ENCODE data around the gene RAB11FIP4. TPM values are rescaled to one million over a fixed set of nuclear protein-coding genes. Genes with fewer than 3 reads are reported as not detected.
A peak's percentile ranks its signal among the peaks of the same experiment; 100 is the strongest.

Gene RAB11FIP4
- total and polyA plus RNA-seq, 2 of the 13 experiments (the other 11 are each of a cell fraction or from before 2014, with no cell fraction given) = 28.0 to 89.3 TPM

DNA sequence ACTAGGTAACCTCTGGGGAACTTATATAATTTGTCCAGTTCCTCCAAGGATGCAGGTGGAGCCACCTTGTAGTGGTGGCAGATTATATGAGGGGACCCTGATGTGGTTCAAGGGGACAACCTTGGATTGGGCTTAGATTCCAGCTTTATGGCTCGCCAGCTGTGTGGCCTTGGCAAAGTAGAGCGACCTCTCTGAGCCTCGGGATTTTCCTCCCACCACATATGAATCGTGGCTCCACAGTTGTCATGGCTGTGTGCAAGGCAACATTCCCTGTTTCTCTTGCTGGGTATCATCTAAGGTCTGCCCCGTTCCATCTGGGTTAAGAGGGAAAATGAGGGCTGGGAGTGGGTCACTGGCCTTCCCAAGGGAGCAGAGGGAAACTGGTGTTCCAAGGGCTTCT lies 104.6 kb downstream of the RAB11FIP4 start:
- Histone ChIP-seq H3K4me3 (replicated peaks in 1 of 3; ENCODE audit: insufficient read depth in 1 of 3, low read depth in 2 of 3, low read length in 3 of 3) (no peak overlapping the region), H3K4me1 (ENCODE audit: insufficient read depth, low read length) (peaks cover 100% of the 10 kb centered on the region), H3K9ac (ENCODE audit: insufficient read depth, low read depth, low read length) (no peak overlapping the region), H4K20me1 (ENCODE audit: insufficient read depth, low read length) (no peaks in the 10 kb centered on the region; the same call in 1 of the 2 replicates), H2AFZ (ENCODE audit: low read length) (no peak overlapping the region), H3K27me3 (ENCODE audit: control insufficient read depth in 1 of 2, insufficient read depth in 2 of 2, low read length in 2 of 2) (no peaks in the 10 kb centered on the region), H3K27ac (ENCODE audit: extremely low read length, insufficient read depth, low read length) (peak overlapping the region; percentile 51), H3K9me3 (ENCODE audit: low read length) (no peaks in the 10 kb centered on the region), H3K79me2 (ENCODE audit: insufficient read depth, low read length) (peaks cover 81% of the 10 kb centered on the region), H3K36me3 (replicated peaks in 1 of 2; ENCODE audit: control insufficient read depth in 1 of 2, insufficient read depth in 2 of 2, low read length in 2 of 2) (peaks cover 4 to 9% of the 10 kb centered on the region in 2 experiments; a peak in 2 of 5 replicates), H3K4me2 (ENCODE audit: low read depth, low read length) (no peak overlapping the region; the same call in 1 of the 2 replicates)
- no peak for FAIRE-seq
- no peak for DNase-seq (ENCODE audit: low spot score)
- ChIA-PET CTCF (ENCODE audit: low intra/inter-chr PET ratio, low total read pairs) (no interaction called here), POLR2A (no interaction called here)
- TF ChIP-seq KDM1A (CRISPR knock-in tag; IDR thresholded peaks at IDR 0.05) (0 out of 2 replicates have a peak, but pooled peaks have one; percentile 37), BRD4 (CRISPR knock-in tag; IDR thresholded peaks at IDR 0.05) (no peak), ZMYM3 (CRISPR knock-in tag; IDR thresholded peaks at IDR 0.05) (peak; percentile 73), ZNF768 (CRISPR knock-in tag; IDR thresholded peaks at IDR 0.05) (peak; percentile 99)
- ATAC-seq = no peak
- intact Hi-C loops (cut with micrococcal nuclease; ENCODE audit: unreplicated experiment) (no loop called here), in situ Hi-C loops (cut with HindIII; ENCODE audit: extremely low pct_ligation_motif_present, low pct_unique_long_range_greater_than_20kb) (no loop called here)
- no TSS peak for BruUV-seq (replicated peaks)
- 97% methylated on average over 5 of the region's 5 CpGs for WGBS (ENCODE audit: low lambda C conversion rate)

DNA sequence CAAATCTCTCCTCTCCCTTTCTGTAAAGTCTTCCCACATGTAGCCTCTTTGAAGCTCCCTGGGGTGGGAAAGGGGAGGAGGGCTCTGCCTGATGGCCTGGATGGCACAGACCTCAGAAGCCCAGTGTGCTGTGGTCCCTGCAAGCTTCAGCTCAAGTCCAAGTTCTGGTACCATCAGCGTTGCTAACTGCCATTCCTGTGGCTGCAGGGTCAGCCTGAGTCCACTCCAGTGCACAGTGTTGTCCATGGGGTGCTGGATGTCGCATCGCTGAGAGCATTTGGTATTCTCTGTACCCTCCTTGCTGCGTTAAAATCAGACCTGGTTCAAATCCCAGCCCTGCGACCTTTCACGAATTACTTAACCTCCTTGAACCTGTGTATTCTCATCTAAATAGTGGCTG lies 105.1 kb downstream of the RAB11FIP4 start:
- no peak overlapping the region for H3K9ac ChIP-seq (ENCODE audit: insufficient read depth, low read depth, low read length)
- no peak for FAIRE-seq

More for the DNA sequence above, 105.1 kb downstream of the RAB11FIP4 start:
- Histone ChIP-seq H3K4me2 (ENCODE audit: low read depth, low read length) (no peak overlapping the region), H3K79me2 (ENCODE audit: insufficient read depth, low read length) (peaks cover 80% of the 10 kb centered on the region), H3K36me3 (replicated peaks in 1 of 2; ENCODE audit: control insufficient read depth in 1 of 2, insufficient read depth in 2 of 2, low read length in 2 of 2) (peaks cover 4% of the 10 kb centered on the region in 2 experiments; a peak in 2 of 5 replicates), H3K27ac (ENCODE audit: extremely low read length, insufficient read depth, low read length) (peak overlapping the region; percentile 51), H3K9me3 (ENCODE audit: low read length) (no peaks in the 10 kb centered on the region), H2AFZ (ENCODE audit: low read length) (no peak overlapping the region), H3K27me3 (ENCODE audit: control insufficient read depth in 1 of 2, insufficient read depth in 2 of 2, low read length in 2 of 2) (no peaks in the 10 kb centered on the region), H4K20me1 (ENCODE audit: insufficient read depth, low read length) (no peaks in the 10 kb centered on the region; the same call in 1 of the 2 replicates), H3K4me1 (ENCODE audit: insufficient read depth, low read length) (peaks cover 100% of the 10 kb centered on the region), H3K4me3 (replicated peaks in 1 of 3; ENCODE audit: insufficient read depth in 1 of 3, low read depth in 2 of 3, low read length in 3 of 3) (no peak overlapping the region)
- in situ Hi-C loops (cut with HindIII; ENCODE audit: extremely low pct_ligation_motif_present, low pct_unique_long_range_greater_than_20kb) = no loop called here
- no peak for DNase-seq (ENCODE audit: low spot score)
- TF ChIP-seq, protein P1, sequence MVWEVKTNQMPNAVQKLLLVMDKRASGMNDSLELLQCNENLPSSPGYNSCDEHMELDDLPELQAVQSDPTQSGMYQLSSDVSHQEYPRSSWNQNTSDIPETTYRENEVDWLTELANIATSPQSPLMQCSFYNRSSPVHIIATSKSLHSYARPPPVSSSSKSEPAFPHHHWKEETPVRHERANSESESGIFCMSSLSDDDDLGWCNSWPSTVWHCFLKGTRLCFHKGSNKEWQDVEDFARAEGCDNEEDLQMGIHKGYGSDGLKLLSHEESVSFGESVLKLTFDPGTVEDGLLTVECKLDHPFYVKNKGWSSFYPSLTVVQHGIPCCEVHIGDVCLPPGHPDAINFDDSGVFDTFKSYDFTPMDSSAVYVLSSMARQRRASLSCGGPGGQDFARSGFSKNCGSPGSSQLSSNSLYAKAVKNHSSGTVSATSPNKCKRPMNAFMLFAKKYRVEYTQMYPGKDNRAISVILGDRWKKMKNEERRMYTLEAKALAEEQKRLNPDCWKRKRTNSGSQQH (CRISPR knock-in tag; IDR thresholded peaks at IDR 0.05; ENCODE audit: low read depth) = no peak
- TF ChIP-seq, protein P2, sequence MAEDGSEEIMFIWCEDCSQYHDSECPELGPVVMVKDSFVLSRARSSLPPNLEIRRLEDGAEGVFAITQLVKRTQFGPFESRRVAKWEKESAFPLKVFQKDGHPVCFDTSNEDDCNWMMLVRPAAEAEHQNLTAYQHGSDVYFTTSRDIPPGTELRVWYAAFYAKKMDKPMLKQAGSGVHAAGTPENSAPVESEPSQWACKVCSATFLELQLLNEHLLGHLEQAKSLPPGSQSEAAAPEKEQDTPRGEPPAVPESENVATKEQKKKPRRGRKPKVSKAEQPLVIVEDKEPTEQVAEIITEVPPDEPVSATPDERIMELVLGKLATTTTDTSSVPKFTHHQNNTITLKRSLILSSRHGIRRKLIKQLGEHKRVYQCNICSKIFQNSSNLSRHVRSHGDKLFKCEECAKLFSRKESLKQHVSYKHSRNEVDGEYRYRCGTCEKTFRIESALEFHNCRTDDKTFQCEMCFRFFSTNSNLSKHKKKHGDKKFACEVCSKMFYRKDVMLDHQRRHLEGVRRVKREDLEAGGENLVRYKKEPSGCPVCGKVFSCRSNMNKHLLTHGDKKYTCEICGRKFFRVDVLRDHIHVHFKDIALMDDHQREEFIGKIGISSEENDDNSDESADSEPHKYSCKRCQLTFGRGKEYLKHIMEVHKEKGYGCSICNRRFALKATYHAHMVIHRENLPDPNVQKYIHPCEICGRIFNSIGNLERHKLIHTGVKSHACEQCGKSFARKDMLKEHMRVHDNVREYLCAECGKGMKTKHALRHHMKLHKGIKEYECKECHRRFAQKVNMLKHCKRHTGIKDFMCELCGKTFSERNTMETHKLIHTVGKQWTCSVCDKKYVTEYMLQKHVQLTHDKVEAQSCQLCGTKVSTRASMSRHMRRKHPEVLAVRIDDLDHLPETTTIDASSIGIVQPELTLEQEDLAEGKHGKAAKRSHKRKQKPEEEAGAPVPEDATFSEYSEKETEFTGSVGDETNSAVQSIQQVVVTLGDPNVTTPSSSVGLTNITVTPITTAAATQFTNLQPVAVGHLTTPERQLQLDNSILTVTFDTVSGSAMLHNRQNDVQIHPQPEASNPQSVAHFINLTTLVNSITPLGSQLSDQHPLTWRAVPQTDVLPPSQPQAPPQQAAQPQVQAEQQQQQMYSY (CRISPR knock-in tag; IDR thresholded peaks at IDR 0.05) = peak; percentile 81
- ChIA-PET POLR2A (no interaction called here), CTCF (ENCODE audit: low intra/inter-chr PET ratio, low total read pairs) (no interaction called here)
- BruUV-seq (replicated peaks) = no TSS peak
- no peak for ATAC-seq
- 76% methylated on average over 6 of the region's 6 CpGs for WGBS (ENCODE audit: low lambda C conversion rate)
- intact Hi-C loops (cut with micrococcal nuclease; ENCODE audit: unreplicated experiment) = no loop called here

All from HepG2 (cell line).